ELF-1 (cell line): ENCODE data around the gene SAFB2.

Experiments
- DNase-seq: peaks from one replicate; pipeline ENCODE4 v3.0.0-alpha.2; 2016; ENCODE audit warnings: low read depth, low spot score

SAFB2 gene

GRCh38 chr19:5542665-5543064 lies 79.9 kb downstream of the SAFB2 start:
- DNase-seq = no peak

GRCh38 chr19:5541456-5541855 lies 81.1 kb downstream of the SAFB2 start:
- DNase-seq = no peak

GRCh38 chr19:5540208-5540607 lies 82.4 kb downstream of the SAFB2 start:
- no peak for DNase-seq

GRCh38 chr19:5537870-5538269 lies 84.7 kb downstream of the SAFB2 start:
- DNase-seq = no peak
